Left forelimb (tissue), 1 donor: ENCODE results near the gene RPTOR.
A peak's percentile ranks its signal among the peaks of the same experiment; 100 is the strongest.
"Not testable (repeated sequence)": the region's sequence is repeated elsewhere in the genome, so short reads cannot be mapped to it uniquely, and the experiment has no call there.

Source experiments
- DNase-seq: peaks from one replicate; pipeline ENCODE4 v3.0.0-alpha.2; 2018; ENCODE audit warnings: low spot score

RPTOR gene

DNA sequence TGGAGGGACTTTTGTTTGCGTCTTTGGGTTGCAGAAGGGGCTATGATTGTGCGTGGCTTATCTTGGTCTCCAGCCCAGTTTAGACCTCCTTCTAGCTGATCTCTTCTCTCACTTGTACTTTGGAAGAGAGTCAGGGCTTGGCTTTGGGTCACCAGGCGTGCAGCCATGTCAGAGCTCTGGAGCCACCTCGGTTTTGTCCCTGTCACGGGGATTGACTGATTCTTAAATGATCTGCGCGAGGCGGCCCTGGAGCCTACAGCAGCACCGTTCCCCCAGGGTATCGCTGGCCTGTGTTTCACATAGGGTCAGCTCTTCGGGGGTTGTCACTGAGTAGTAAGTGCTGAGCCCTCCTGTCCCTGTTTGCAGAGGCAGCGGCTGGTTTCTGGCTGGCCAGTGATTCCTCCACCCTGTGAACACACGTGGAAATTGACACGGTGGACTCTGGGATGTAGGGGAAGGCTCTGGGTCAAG lies 237.2 kb downstream of the RPTOR start:
- no peak for DNase-seq

DNA sequence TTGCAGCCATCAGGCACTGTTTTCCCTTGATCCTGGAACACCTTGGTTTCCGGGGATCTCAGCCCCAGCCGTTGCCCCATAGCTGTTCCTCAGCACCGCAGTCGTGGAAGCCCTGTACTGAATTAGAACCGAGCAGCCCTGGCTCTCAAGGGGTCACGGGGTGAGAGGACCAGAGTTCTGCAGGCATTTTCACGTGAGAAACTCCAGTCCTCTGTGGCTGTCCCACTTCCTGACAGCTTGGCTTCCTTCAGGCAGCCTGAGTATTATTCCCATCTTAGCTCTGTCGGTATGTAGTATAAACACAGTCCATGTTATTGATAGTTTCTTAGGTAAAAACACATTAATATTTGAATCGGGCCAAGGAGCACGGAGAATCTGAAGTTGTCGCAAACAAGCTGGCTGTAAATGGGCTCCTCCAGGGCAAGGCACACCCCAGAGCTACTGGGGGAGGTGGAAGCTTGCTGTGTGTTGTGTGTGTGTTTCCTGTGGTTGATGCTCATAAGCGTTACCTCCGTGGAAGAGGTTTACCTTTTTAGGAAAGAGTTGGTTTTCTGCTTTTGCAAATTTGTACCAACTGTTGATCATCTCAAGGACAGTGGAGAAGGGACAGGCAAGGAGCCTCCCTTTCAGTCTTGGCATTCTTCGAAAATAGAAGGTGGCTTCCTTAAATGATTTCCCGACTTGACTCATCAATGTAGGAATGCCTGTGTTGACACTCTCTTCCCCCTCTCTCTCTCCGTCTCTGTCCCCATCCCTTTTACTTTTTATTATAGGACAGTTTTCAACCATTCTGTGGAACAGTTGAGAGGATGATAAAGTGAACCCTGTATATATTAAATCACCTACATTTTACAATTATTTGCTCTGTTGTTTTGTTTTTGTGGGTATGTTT lies 238.1 kb downstream of the RPTOR start:
- no peak for DNase-seq

- DNase-seq, result no peak
These were observed 238.8 kb downstream of the RPTOR start for GRCh38 chr17:80783486-80783885.

DNA sequence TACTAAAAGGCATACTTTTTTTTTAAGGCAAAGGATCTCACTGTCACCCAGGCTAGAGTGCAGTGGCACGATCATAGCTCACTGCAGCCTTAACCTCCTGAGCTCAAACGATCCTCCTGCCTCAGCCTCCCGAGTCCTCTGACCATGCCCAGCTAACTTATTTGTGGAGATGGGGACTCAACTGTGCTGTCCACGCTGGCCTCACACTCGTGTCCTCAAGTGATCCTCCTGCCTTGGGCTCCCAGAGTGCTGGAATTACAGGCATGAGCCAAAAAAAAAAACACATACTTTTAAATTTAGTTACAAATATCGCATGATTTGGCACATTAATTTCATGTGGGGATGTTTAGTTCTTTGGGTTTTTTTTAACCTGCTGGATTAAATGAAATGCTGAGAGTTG lies 239.3 kb downstream of the RPTOR start:
- no peak for DNase-seq

GRCh38 chr17:80785477-80786178 lies 241.0 kb downstream of the RPTOR start:
- no peak for DNase-seq

- DNase-seq, result no peak
These were observed 241.8 kb downstream of the RPTOR start for GRCh38 chr17:80786470-80786869.

- no peak for DNase-seq
These were observed 242.2 kb downstream of the RPTOR start for GRCh38 chr17:80786887-80787286.

- DNase-seq, result no peak
These were observed 243.2 kb downstream of the RPTOR start for GRCh38 chr17:80787881-80788280.

- DNase-seq, result no peak
These were observed 244.8 kb downstream of the RPTOR start for GRCh38 chr17:80789356-80789902.

DNA sequence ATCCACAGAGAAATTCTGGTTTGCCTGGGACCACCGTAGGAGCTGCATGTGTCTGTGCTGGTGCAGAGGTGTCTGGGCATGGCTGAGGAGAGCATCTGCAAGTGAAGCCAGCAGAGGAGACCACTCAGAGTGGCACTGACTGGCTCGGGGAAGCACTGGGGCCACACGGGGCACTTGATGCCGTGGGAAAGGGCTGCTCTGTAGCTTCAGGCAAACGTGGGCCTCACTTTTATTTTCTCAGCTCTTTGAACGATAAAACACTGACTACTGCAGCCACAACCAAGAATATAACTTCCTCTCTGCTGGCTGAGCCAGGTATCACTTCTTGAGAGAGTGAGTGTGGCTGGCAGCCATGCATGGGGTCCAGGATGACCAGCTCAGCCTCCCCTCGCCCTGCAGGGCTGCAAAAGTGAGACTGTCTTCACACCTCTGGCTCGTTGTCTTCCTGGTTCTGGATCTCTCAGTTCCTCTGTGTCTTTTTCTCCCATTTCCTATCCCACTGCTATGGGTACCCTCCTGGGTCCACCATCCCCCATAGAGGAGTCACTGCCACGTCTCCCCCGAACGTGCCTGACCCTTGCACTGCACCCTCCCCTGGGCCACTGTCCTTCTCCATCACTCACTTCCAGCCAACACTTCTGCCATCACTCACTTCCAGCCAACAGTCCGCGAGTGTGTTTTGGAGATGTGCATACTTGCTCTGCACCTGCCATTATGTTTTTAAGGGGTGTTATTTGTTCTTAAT lies 245.6 kb downstream of the RPTOR start:
- no peak for DNase-seq

- DNase-seq, result no peak
These were observed 246.5 kb downstream of the RPTOR start for GRCh38 chr17:80790981-80791742.

DNA sequence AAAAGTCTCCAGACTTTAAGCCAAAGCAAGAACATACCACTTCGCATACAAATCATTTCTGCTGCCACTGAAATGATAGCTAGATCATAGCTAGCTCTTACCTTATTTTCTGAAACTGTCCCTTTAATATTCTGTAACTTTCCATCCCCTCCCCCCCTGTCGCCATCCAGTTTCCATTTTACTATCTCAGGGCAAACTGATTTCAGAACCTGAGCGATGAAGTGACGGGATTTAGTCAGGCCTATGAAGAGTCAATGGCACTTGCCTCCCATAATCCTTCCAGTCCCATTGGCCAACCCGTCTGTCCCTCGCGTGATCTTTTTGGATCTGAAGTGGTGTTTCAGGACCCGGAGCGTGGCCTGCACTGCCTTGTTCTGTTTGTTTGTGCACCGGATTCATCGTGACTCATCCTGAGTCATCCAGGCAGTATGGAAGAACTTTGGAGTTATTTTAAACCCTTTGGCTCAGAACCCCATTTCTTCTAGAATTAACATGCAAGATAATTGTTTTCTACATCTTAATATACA lies 247.2 kb downstream of the RPTOR start:
- DNase-seq, result no peak

DNA sequence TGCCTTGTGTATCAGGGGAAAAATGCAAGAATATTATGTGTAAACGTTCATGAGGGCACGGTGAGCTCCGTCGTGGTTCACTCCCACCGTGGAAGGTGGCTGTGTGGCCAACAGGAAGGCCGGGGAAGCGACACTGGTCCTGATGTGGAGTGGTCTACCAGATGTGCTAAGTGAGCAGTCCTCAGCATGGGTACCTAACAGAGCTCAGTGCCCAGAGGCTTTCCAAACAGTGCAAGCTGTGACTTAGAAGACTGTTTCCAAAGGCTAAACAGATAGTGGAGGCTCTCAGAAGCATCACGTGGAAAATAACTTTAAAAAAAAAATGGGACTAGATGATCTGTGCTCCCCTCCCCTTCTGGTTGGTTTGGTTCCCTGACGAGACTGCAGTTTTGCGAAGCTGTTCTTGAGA lies 247.7 kb downstream of the RPTOR start:
- DNase-seq, result no peak

DNA sequence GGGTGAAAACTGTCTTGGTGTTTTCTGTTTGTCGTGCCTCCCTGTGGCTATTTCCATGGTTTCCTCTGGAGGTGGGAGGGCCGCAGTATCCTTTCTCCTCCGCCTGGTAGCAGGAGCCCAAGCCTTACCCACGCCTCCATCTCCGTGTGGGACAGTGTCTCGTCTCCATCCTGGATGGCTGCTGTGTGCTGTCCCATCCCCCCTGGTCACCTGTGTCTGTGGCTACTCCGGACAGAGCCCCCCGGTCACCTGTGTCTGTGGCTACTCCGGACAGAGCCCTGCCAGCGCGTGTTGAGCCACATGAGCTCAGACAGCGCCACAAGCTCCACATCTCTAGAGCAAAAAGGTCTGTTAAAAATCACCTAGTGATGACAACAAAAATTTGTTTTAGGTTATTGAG lies 248.8 kb downstream of the RPTOR start:
- no peak for DNase-seq

GRCh38 chr17:80793851-80794267 lies 249.2 kb downstream of the RPTOR start:
- DNase-seq, result peak; percentile 20

GRCh38 chr17:80794281-80795089 lies 249.8 kb downstream of the RPTOR start:
- DNase-seq, result peak; percentile 61

DNA sequence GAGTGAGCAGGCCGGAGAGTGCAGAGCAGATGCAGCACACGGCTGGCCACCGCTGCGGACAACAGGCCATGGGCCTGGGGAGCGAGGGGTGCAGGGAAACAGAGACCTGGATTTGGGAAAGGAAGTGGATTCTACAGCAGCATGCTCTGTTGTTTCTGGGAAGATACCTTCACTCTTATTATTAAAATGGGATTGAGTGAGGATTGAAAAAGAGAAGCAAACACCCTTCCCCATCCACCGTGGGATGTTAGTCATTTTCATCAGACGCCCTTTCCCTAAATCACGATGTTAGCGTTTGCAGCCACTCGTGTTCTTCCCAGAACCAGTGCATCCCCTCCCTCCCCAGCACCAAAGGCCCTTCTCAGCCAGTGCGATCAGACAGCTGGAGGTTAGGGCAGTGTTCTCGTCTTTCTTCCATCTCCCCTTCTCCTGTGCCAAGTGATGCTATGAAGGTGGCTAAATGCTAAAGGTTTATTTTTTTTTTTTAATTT lies 250.5 kb downstream of the RPTOR start:
- peak; percentile 33 for DNase-seq

- no peak for DNase-seq
These were observed 251.1 kb downstream of the RPTOR start for GRCh38 chr17:80795754-80796153.

DNA sequence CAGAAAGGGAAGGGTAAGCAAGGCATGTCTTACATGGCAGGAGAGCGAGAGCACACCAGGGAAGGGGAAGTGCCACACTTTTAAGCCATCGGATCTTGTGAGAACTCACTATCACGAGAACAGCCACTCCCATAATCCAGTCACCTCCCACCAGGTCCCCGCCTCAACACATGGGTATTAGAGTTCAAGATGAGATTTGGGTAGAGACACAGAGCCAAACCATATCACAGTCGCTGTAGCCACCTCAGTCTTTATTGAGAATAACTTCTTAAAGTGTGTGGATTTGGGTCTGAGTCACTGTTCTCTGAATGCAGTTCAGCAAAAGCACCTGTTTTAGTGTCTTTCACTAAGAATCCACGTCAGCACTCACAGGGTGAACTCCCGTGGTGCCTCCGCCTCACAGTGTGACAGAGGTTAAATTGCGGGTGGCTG lies 251.8 kb downstream of the RPTOR start:
- no peak for DNase-seq

DNA sequence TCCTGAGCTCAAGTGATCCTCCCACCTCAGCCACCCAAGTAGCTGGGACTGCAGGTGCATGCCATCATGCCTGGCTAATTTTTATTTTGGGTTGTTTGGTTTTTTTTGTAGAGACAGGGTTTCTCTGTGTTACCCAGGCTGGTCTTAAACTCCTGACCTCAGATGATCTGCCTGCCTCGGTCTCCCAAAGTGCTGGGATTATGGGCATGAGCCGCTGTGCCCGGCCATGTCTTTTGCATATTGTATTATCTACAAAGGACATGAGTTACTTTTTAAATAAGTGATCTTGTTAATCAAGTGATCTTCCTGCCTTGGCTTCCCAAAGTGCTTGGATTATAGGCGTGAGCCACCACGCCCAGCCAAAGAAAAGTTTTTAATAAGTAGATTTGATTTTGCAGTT lies 252.6 kb downstream of the RPTOR start:
- DNase-seq, result not testable (repeated sequence)
